Esophagus squamous epithelium (tissue), 5 donors: Measurements from ENCODE around the gene KATNAL1. TPM values are rescaled to one million over a fixed set of nuclear protein-coding genes. Genes with fewer than 3 reads are reported as not detected.

Experiments
- DNase-seq: peaks from one replicate; lab custom pipeline; 2025; lab: John Stamatoyannopoulos, UW
- H3K27ac ChIP-seq, 4 donors: fragments of 200-600 bp; sonication (generic); one replicate each; pipeline ENCODE4 v1.5.1; 2016 to 2019; ENCODE audit warnings: mild to moderate bottlenecking in 1 of 4
- H3K27me3 ChIP-seq, 4 donors: fragments of 200-600 bp; sonication (generic); 1 replicate in 3 of 4; 2 replicates in 1 of 4; pipeline versions ENCODE4 v1.5.1 to v1.6.0; 2017 to 2021; ENCODE audit warnings: antibody characterized with exemption in 1 of 4
- H3K36me3 ChIP-seq, 3 donors: fragments of 200-600 bp; sonication (generic); one replicate each; pipeline ENCODE4 v1.5.1; 2016 to 2019
- H3K4me1 ChIP-seq, 3 donors: fragments of 200-600 bp; sonication (generic); one replicate each; pipeline ENCODE4 v1.5.1; 2017 to 2019
- H3K4me3 ChIP-seq, 4 donors: fragments of 200-600 bp; sonication (generic); 1 replicate in 3 of 4; 2 replicates in 1 of 4; pipeline ENCODE4 v1.5.1; 2016 to 2019; ENCODE audit warnings: mild to moderate bottlenecking in 2 of 4, moderate library complexity in 1 of 4
- H3K9me3 ChIP-seq, 3 donors: fragments of 200-600 bp; sonication (generic); one replicate each; pipeline ENCODE4 v1.5.1; 2016 to 2019
- CTCF ChIP-seq, 6 experiments: fragments of 450-650 bp in 4 of 6; fragments of 200-600 bp in 2 of 6; sonication (generic) in 2 of 6; IDR thresholded peaks; one replicate each; pipeline ENCODE4 v1.5.1; 2016 to 2019; ENCODE audit warnings: antibody characterized with exemption in 6 of 6, mild to moderate bottlenecking in 4 of 6, moderate library complexity in 4 of 6
- POLR2A ChIP-seq, 4 donors: fragments of 450-650 bp; IDR thresholded peaks; one replicate each; pipeline ENCODE4 v1.6.1; 2017; ENCODE audit warnings: antibody characterized with exemption in 4 of 4, mild to moderate bottlenecking in 4 of 4, moderate library complexity in 3 of 4
- WGBS, 2 donors: methylation state at CpG; one replicate each; pipeline ENCODE4 v1.1.5; 2018; 5-methylcytosine and 5-hydroxymethylcytosine counted together
- intact Hi-C: fragments of 100-400 bp; cut with DNase I; formaldehyde crosslinking; loops from one replicate; pipeline ENCODE4 v1.15.0; 2022
- total RNA-seq, 4 donors: library from RNA; depleted of rRNA; stranded (reverse); fragments of >200 nt; gene quantifications; one replicate each; pipeline ENCODE4 v1.1.0, GENCODE V29; 2016
- donor health status: DM: yes; HTN: yes; CAD: no.

The KATNAL1 gene
- total RNA-seq, 4 donors from 2014 or later, result 1.4 to 13.4 (median 6.2) TPM

- DNase-seq, result no peak
- no peak overlapping the region for H3K27ac ChIP-seq
- TF ChIP-seq CTCF (IDR thresholded peaks at IDR 0.05) (no peak), POLR2A (IDR thresholded peaks at IDR 0.05) (no peak)
- no peak overlapping the region for H3K4me3 ChIP-seq
- peaks cover 0 to 6% (median 0%) of the 10 kb centered on the region in 3 donors for H3K4me1 ChIP-seq
- intact Hi-C loops, result no loop called here
- 47 to 49% methylated on average over 9 of the region's 9 CpGs for WGBS, 2 donors
- H3K36me3 ChIP-seq, result no peaks in the 10 kb centered on the region
- no peaks in the 10 kb centered on the region for H3K27me3 ChIP-seq
- no peaks in the 10 kb centered on the region for H3K9me3 ChIP-seq
These were observed 136.8 kb downstream of the KATNAL1 start for GRCh38 chr13:30170569-30170968.

- Histone ChIP-seq H3K9me3 (no peaks in the 10 kb centered on the region), H3K27ac (no peak overlapping the region), H3K36me3 (no peaks in the 10 kb centered on the region), H3K4me1 (peaks cover 0 to 6% (median 0%) of the 10 kb centered on the region in 3 donors), H3K4me3 (no peak overlapping the region), H3K27me3 (no peaks in the 10 kb centered on the region)
- no peak for DNase-seq
- WGBS, 2 donors, result 23 to 60% methylated on average over 1 to 2 of the region's 2 CpGs
- intact Hi-C loops, result no loop called here
- TF ChIP-seq POLR2A (IDR thresholded peaks at IDR 0.05), result no peak
- TF ChIP-seq CTCF (IDR thresholded peaks at IDR 0.05), result no peak
These were observed 137.9 kb downstream of the KATNAL1 start for GRCh38 chr13:30169442-30169841.

GRCh38 chr13:30165796-30166195 is 141.6 kb downstream of the KATNAL1 start:
- Histone ChIP-seq H3K4me3 (no peak overlapping the region), H3K36me3 (no peaks in the 10 kb centered on the region), H3K9me3 (no peaks in the 10 kb centered on the region), H3K4me1 (no peaks in the 10 kb centered on the region), H3K27ac (no peak overlapping the region), H3K27me3 (no peaks in the 10 kb centered on the region)
- WGBS, 2 donors, result 66 to 76% methylated on average over 7 to 11 of the region's 11 CpGs
- no peak for DNase-seq
- no peak for TF ChIP-seq CTCF (IDR thresholded peaks at IDR 0.05)
- TF ChIP-seq POLR2A (IDR thresholded peaks at IDR 0.05), result no peak
- intact Hi-C loops, result no loop called here

GRCh38 chr13:30165071-30165470 is 142.3 kb downstream of the KATNAL1 start:
- H3K27ac ChIP-seq, result no peak overlapping the region
- no peaks in the 10 kb centered on the region for H3K9me3 ChIP-seq
- H3K4me1 ChIP-seq, result no peaks in the 10 kb centered on the region
- intact Hi-C loops, result no loop called here
- H3K4me3 ChIP-seq, result no peak overlapping the region
- H3K27me3 ChIP-seq, result no peaks in the 10 kb centered on the region
- H3K36me3 ChIP-seq, result no peaks in the 10 kb centered on the region
- no peak for DNase-seq
- TF ChIP-seq POLR2A (IDR thresholded peaks at IDR 0.05) (no peak), CTCF (IDR thresholded peaks at IDR 0.05) (no peak)
- 76 to 89% methylated on average over 2 of the region's 2 CpGs for WGBS, 2 donors

- intact Hi-C loops, result no loop called here
- Histone ChIP-seq H3K27ac (no peak overlapping the region), H3K36me3 (no peaks in the 10 kb centered on the region), H3K9me3 (no peaks in the 10 kb centered on the region), H3K27me3 (no peaks in the 10 kb centered on the region), H3K4me3 (no peak overlapping the region), H3K4me1 (no peaks in the 10 kb centered on the region)
- WGBS, 2 donors, result 57 to 67% methylated on average over 9 of the region's 9 CpGs
- no peak for TF ChIP-seq POLR2A (IDR thresholded peaks at IDR 0.05)
- no peak for TF ChIP-seq CTCF (IDR thresholded peaks at IDR 0.05)
- DNase-seq, result no peak
These were observed 143.2 kb downstream of the KATNAL1 start for GRCh38 chr13:30164146-30164545.
